ENCODE results near the gene CIT. TPM values are rescaled to one million over a fixed set of nuclear protein-coding genes. Genes with fewer than 3 reads are reported as not detected.

Gene CIT
- total and polyA plus RNA-seq, 2 donors (not counting 3 experiments of a cell fraction or from before 2014, with no cell fraction given) = 13.3 to 61.8 TPM

GRCh38 chr12:119864591-119864990 is 12.5 kb downstream of the CIT start:
- no peak overlapping the region for H3K27ac ChIP-seq (ENCODE audit: insufficient read depth, low read depth, low read length)
- ChIA-PET POLR2A (no interaction called here), CTCF (interaction anchor here (1.0 kb wide), 1 partner anchor 14 kb away, joined by 3 read pairs; no protein-coding TSS in a partner anchor)
- FAIRE-seq (no peak), DNase-seq (ENCODE audit: low read depth, low spot score) (no peak)
- intact Hi-C loops (cut with micrococcal nuclease) = no loop called here
- H2AFZ ChIP-seq (ENCODE audit: low read depth, low read length) = no peak overlapping the region
- H3K4me3 ChIP-seq (replicated peaks in 1 of 3; ENCODE audit: insufficient read depth in 1 of 3, low read depth in 1 of 3, low read length in 3 of 3) = no peak overlapping the region
- no peak overlapping the region for H3K9ac ChIP-seq (replicated peaks; ENCODE audit: extremely low read depth, insufficient read depth, low read length)
- TF ChIP-seq CTCF (IDR thresholded peaks at IDR 0.05; ENCODE audit: extremely low read depth in 1 of 2, insufficient read depth in 1 of 2, low read depth in 1 of 2, low read length in 2 of 2) = no peak
- no peak for TF ChIP-seq JUN (IDR thresholded peaks at IDR 0.05; ENCODE audit: borderline replicate concordance, insufficient read depth, insufficient read length, low read depth)
- TF ChIP-seq MAX (IDR thresholded peaks at IDR 0.05; ENCODE audit: insufficient read depth, insufficient read length) = no peak
- no peak for TF ChIP-seq EZH2 (IDR thresholded peaks at IDR 0.05; ENCODE audit: borderline replicate concordance, low read depth, low read length, severe bottlenecking)
- TF ChIP-seq POLR2A (IDR thresholded peaks at IDR 0.05; ENCODE audit: low read depth, low read length) = no peak
- TF ChIP-seq GATA2 (IDR thresholded peaks at IDR 0.05; ENCODE audit: insufficient read depth, insufficient read length, low read depth, low read length) = no peak
- no peak for TF ChIP-seq FOS (IDR thresholded peaks at IDR 0.05; ENCODE audit: borderline replicate concordance, insufficient read depth, low read length)
- TF ChIP-seq POLR2AphosphoS5 (IDR thresholded peaks at IDR 0.05; ENCODE audit: insufficient read depth, low read depth, low read length) = no peak
- TF ChIP-seq MYC (IDR thresholded peaks at IDR 0.05; ENCODE audit: low read depth, low read length) = no peak
- peaks cover 4% of the 10 kb centered on the region for H3K79me2 ChIP-seq (ENCODE audit: control insufficient read depth, insufficient read depth, low read length)
- H3K36me3 ChIP-seq (ENCODE audit: control insufficient read depth in 2 of 2, extremely low read depth in 1 of 2, insufficient read depth in 2 of 2, low read length in 2 of 2) = no peaks in the 10 kb centered on the region
- H3K4me2 ChIP-seq (ENCODE audit: insufficient read depth, low read length) = no peak overlapping the region
- no peaks in the 10 kb centered on the region for H3K27me3 ChIP-seq (ENCODE audit: control insufficient read depth in 2 of 2, insufficient read depth in 2 of 2, low read length in 2 of 2)
- H3K9me3 ChIP-seq (replicated peaks; ENCODE audit: control insufficient read depth, insufficient read depth, low read length) = no peaks in the 10 kb centered on the region
- no peaks in the 10 kb centered on the region for H4K20me1 ChIP-seq (replicated peaks; ENCODE audit: control insufficient read depth, extremely low read depth, insufficient read depth, low read length)
- dilution Hi-C loops (cut with MboI; ENCODE audit: extremely low pct_ligation_motif_present, low sequenced_read_pairs) = no loop called here
- peaks cover 4% of the 10 kb centered on the region for H3K4me1 ChIP-seq (ENCODE audit: control insufficient read depth, extremely low read depth, insufficient read depth, low read length)
- no peaks in the 10 kb centered on the region for H3K9me1 ChIP-seq (replicated peaks; ENCODE audit: control insufficient read depth, extremely low read depth, insufficient read depth, low read length)
- no TSS peak for BruUV-seq (replicated peaks)
